ENCODE measurements around the gene TMEM178B.

DNA sequence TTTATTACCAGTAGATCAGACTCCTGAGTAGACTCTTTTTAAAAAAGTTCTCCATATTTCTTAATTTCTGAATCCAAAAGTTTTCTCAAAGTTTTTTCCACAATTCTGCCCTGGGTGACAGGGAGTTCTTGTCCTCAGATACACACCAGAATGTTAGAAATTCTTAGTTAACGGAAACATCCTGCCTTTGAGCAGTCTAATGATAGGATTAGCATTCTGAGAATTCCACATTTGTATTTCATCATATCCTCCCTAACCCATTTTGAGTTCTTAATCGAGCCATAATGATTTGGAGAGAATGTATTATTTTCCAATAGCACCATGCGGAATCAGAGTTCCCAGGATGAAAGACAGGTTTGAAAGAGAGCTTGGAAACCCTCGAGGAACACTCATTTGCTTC, 30.2 kb upstream of the TMEM178B start:
- TF ChIP-seq, protein P1, sequence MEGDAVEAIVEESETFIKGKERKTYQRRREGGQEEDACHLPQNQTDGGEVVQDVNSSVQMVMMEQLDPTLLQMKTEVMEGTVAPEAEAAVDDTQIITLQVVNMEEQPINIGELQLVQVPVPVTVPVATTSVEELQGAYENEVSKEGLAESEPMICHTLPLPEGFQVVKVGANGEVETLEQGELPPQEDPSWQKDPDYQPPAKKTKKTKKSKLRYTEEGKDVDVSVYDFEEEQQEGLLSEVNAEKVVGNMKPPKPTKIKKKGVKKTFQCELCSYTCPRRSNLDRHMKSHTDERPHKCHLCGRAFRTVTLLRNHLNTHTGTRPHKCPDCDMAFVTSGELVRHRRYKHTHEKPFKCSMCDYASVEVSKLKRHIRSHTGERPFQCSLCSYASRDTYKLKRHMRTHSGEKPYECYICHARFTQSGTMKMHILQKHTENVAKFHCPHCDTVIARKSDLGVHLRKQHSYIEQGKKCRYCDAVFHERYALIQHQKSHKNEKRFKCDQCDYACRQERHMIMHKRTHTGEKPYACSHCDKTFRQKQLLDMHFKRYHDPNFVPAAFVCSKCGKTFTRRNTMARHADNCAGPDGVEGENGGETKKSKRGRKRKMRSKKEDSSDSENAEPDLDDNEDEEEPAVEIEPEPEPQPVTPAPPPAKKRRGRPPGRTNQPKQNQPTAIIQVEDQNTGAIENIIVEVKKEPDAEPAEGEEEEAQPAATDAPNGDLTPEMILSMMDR (IDR thresholded peaks at IDR 0.05; ENCODE audit: low read depth, low read length, poor library complexity, severe bottlenecking) = no peak
- TF ChIP-seq EZH2phosphoT487 (IDR thresholded peaks at IDR 0.05; ENCODE audit: borderline replicate concordance, low read length) = no peak

Data from DOHH2 (cell line).